RPMI7951 (cell line): Measurements from ENCODE around the gene MAN2A1. TPM values are rescaled to one million over a fixed set of nuclear protein-coding genes. Genes with fewer than 3 reads are reported as not detected.

Experiments used
- DNase-seq: peaks from one replicate; pipeline ENCODE4 v3.0.0-alpha.2; 2012; ENCODE audit warnings: low read depth
- total RNA-seq: library from RNA; depleted of rRNA; stranded (reverse); fragments of >200 nt; shearing (Covaris generic); gene quantifications from 2 replicates; pipeline ENCODE4 v1.2.3, GENCODE V29; 2014

MAN2A1 gene
- total RNA-seq, 1 experiment from 2014 or later: 25.8 TPM

DNA sequence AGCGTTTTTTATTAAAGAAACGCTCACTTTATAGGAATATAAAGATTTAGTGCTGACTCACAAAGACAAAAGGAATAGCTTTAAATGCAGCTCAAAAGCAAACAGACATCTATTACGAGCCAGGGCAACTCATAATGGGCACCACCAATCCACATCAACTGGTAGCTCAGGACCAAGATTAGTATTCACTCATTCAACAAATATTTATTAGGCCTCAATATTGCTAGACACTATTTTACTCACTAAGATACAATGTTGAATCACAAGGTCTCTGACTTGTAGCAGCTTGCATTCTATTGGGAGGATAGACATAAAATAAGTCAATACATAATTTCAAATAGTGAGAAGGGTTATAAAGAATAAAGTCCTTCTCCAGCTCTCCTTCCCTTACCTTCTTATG is 8.0 kb upstream of the MAN2A1 start:
- no peak for DNase-seq

- DNase-seq: no peak
These were observed 7.3 kb upstream of the MAN2A1 start for GRCh38 chr5:109682383-109682782.

DNA sequence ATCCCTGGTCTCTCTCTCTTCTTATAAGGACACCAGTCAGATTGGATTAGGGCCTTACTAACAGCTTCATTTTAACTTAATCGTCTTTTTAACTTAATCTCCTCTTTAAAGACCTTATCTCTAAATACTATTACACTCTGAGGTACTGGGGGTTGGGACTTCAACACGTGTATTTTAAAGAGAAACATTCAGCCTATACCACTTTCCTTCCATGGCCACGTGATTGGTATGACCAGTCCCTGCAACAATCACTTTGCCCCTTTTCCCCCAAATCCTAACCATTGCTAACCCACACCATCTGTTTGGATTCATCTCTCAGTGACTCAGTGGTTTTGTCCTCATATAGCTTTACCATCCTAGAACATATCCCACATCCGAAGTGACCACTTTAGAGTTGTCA is 3.8 kb upstream of the MAN2A1 start:
- peak; percentile 36 for DNase-seq

- no peak for DNase-seq
These were observed 1.1 kb upstream of the MAN2A1 start for GRCh38 chr5:109688630-109688969.

DNA sequence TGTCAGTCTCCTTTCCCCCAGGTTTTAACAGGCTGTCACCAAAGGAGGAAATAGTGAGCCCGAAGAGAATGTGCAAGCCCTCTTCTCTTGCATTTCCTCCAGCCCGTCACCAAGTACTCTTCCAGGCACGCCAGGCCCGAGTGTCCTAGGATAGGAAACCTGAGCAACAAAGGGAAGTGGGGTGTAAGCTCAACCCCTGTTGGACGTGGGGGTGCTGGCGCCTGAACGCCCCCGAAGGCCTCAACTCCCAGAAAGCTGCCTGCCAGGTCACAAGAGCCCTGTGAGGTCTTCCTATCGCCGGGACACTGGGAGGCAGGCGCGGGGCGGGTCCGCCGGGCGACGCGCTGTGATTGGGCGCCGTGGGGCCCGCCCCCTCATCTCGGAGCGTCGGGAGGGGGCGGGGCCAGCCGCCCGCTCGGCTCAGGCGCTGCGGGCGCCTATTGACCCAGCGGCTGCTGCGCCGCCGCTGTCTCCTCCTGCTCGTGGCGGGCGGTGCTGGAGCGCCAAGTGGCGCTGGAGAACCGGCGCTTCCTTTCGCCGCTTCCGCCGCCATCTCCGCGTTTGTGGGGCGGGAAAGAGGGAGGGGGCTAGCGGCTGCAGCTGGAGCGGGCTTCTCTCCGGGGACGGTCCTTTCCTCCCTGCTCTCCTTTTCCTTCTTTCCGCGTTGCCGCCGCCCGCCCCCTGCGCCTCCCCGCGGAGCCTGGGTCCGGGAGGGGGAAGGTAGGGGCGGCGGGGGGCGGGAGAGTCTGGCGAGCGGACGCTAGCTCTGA is 572 bp upstream of the MAN2A1 start:
- peak; percentile 87 for DNase-seq

- DNase-seq: peak; percentile 29
These were observed 681 bp downstream of the MAN2A1 start for GRCh38 chr5:109690242-109690974.

DNA sequence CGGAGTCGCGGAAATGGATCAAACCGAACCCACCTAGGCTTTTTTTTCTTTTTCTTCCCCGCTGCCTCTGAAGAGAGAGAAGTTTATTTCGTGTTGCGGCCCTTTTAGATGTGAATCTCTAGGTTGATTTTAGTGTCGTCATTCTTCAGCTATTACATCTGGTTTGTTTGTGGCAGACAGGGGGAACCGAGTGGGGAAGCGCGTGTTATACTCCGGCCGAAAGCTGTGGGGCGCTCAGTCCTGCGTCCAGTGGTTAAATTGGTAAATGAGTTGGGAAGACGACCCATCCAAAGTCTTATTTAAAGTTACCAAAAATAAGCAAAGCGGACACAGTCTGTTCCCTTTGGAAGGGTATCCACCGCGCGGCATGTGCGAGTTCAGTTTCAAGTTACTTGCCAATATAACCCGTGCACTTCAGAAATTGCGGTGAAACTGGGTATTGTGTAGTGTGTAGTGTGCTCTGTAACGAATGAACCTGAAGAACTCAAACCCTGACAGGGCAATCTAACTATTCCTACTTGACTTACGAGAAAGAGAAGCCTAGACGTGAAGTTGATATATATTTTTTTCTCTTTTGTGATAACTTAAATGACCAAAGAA is 1.3 kb downstream of the MAN2A1 start:
- DNase-seq: peak; percentile 71

GRCh38 chr5:109691996-109692395 is 2.3 kb downstream of the MAN2A1 start:
- DNase-seq: peak; percentile 45

- DNase-seq: no peak
These were observed 3.1 kb downstream of the MAN2A1 start for GRCh38 chr5:109692852-109693251.

GRCh38 chr5:109693535-109694400 is 4.0 kb downstream of the MAN2A1 start:
- DNase-seq: no peak

- DNase-seq: no peak
These were observed 4.7 kb downstream of the MAN2A1 start for GRCh38 chr5:109694451-109694891.

DNA sequence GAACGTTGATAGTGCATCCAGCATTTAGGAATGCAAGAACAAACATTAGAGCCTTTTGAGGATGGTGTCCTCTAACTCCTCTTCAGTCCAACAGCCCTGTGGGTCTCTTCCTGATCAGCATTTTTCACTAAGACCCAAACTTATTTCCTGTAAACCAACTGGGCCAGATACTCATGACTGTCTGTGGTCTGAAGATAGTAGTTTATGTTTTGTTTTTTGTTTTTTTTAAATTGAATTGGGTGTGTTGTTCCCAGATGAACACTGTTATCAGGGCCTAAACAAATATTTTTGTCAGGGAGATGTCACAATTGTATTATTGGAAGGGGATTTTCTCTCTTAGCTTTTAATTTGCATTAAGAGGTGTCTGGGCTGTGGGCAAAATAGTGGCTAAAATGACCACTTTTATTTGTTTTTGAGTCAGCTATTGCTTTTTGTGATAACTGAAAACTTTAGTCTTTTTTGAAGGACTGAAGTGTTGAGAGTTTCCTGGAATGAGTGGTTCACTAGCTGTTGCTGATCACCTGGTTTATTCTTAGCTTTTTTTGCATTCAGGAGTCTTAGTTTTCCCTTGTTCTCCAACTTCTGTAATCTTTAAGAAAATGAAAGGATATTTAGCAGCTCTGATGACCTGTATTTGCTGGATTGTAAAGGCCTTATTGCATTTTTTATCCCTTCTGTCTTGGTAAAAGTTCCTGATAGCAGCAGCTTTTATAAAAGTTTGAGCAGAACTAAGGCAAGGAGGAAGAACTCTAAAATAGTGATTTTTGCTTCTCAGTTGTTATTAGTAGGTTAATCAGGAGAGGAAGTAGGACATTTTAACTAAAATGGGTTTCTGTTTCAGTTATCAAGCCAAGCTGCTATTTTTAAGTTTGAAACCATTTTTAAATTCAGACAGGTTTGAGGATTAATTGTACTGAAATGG is 5.5 kb downstream of the MAN2A1 start:
- DNase-seq: no peak

GRCh38 chr5:109697339-109697738 is 7.6 kb downstream of the MAN2A1 start:
- no peak for DNase-seq

- DNase-seq: no peak
These were observed 10.9 kb downstream of the MAN2A1 start for GRCh38 chr5:109700516-109701153.

DNA sequence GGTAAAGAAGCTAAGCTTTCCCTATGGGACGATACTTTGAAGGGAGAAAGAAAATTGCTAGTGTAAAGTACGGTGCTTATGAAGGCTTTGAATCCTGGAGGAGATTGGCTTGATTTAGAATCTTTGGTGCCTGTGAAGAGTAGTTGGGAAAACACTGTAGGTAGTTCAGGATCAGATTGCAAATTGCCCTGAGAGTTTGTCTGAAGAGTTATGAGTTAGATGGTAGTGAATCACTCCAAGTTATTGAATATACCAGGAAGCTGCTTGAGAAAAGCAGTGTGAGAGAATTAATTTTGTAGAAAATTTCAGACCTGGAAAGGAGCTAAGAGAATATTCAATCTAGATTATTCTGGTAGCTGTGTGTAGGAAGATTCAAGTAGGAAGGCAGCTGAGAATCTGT is 11.5 kb downstream of the MAN2A1 start:
- no peak for DNase-seq

- DNase-seq: no peak
These were observed 12.1 kb downstream of the MAN2A1 start for GRCh38 chr5:109701792-109702191.

- DNase-seq: no peak
These were observed 13.4 kb downstream of the MAN2A1 start for GRCh38 chr5:109703166-109703565.

DNA sequence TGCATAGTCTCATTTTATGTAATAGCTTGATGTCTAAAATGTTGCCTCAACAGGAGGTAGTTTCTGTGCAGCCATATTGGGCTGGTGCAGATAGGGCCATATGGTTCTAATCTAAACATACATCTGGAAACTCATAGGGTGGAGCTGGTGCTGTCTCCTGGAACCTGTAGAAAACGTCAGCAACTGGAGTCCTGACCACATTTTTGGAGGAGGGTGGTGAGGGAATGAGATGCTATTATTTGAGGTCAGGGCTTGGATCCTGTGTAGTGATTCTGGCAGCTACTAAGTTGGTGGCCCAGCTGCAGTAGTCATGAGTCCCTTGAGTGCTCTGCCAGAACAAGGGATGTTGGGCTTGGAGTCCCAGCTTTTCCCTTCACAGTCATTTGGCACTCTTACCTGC is 14.1 kb downstream of the MAN2A1 start:
- DNase-seq: peak; percentile 38

GRCh38 chr5:109704282-109704952 is 14.7 kb downstream of the MAN2A1 start:
- DNase-seq: no peak

- no peak for DNase-seq
These were observed 15.9 kb downstream of the MAN2A1 start for GRCh38 chr5:109705596-109705995.
